Mesodermal cell (in vitro differentiated cells): Measurements from ENCODE around the gene LTF.
"Not testable (repeated sequence)": the region's sequence is repeated elsewhere in the genome, so short reads cannot be mapped to it uniquely, and the experiment has no call there.

Experiments used
- H3K27ac ChIP-seq: 2 replicates; pipeline ENCODE4 v1.7.0; 2013; ENCODE audit warnings: mild to moderate bottlenecking, low read depth, low read length, moderate library complexity; ENCODE audit not compliant: severe bottlenecking
- H3K36me3 ChIP-seq: 2 replicates; pipeline ENCODE4 v1.7.1; 2013; ENCODE audit warnings: mild to moderate bottlenecking, low read length, moderate library complexity; ENCODE audit not compliant: control insufficient read depth, insufficient read depth
- H3K4me1 ChIP-seq: one replicate; pipeline ENCODE4 v1.7.1; 2013; ENCODE audit warnings: mild to moderate bottlenecking, low read length; ENCODE audit not compliant: insufficient read depth, control insufficient read depth, poor library complexity, severe bottlenecking
- H3K4me3 ChIP-seq: 2 replicates; pipeline ENCODE4 v1.7.0; 2013; ENCODE audit warnings: low read length, control low read depth, mild to moderate bottlenecking; ENCODE audit not compliant: insufficient read depth, poor library complexity, severe bottlenecking; ENCODE audit errors: extremely low read depth
- H3K9me3 ChIP-seq: 2 replicates; pipeline ENCODE4 v1.7.1; 2013; ENCODE audit warnings: mild to moderate bottlenecking, low read length, moderate library complexity; ENCODE audit not compliant: control insufficient read depth
- WGBS, 2 experiments: methylation state at CpG; one replicate each; pipeline ENCODE4 v1.1.5; 2013; ENCODE audit warnings: missing lambda C conversion rate in 2 of 2; ENCODE audit not compliant: insufficient coverage in 2 of 2; 5-methylcytosine and 5-hydroxymethylcytosine counted together

Gene LTF

GRCh38 chr3:46391526-46391925 lies 73.2 kb downstream of the LTF start:
- not testable (repeated sequence) for H3K27ac ChIP-seq, H3K4me1 ChIP-seq, H3K4me3 ChIP-seq, H3K36me3 ChIP-seq
- WGBS, 2 experiments, result 93 to 95% methylated on average over 3 to 4 of the region's 5 CpGs
- H3K9me3 ChIP-seq, result peaks cover 11% of the 10 kb centered on the region

- Histone ChIP-seq H3K4me1 (peaks cover 5% of the 10 kb centered on the region), H3K27ac (no peak overlapping the region), H3K9me3 (peaks cover 11% of the 10 kb centered on the region), H3K4me3 (no peak overlapping the region), H3K36me3 (no peaks in the 10 kb centered on the region)
- 81 to 82% methylated on average over 6 of the region's 6 CpGs for WGBS, 2 experiments
Measured at GRCh38 chr3:46389306-46389705, 75.4 kb downstream of the LTF start.

GRCh38 chr3:46388847-46389246 lies 75.9 kb downstream of the LTF start:
- H3K9me3 ChIP-seq, result peaks cover 11% of the 10 kb centered on the region
- 97 to 98% methylated on average over 4 of the region's 4 CpGs for WGBS, 2 experiments
- H3K4me3 ChIP-seq, H3K36me3 ChIP-seq, H3K4me1 ChIP-seq, H3K27ac ChIP-seq: not testable (repeated sequence)

- H3K4me1 ChIP-seq, result peaks cover 5% of the 10 kb centered on the region
- H3K36me3 ChIP-seq, result no peaks in the 10 kb centered on the region
- no peak overlapping the region for H3K27ac ChIP-seq
- peaks cover 11% of the 10 kb centered on the region for H3K9me3 ChIP-seq
- H3K4me3 ChIP-seq, result no peak overlapping the region
- 77 to 88% methylated on average over 4 of the region's 4 CpGs for WGBS, 2 experiments
Measured at GRCh38 chr3:46386205-46386604, 78.5 kb downstream of the LTF start.
